IMR-90 (cell line): ENCODE data around the gene ZNF827. TPM values are rescaled to one million over a fixed set of nuclear protein-coding genes. Genes with fewer than 3 reads are reported as not detected.

ENCODE experiments used
- ATAC-seq: fragments of 200-7000 bp; cut with Tn5 transposase; 2 replicates; pipeline ENCODE4 v1.9.1; 2020; ENCODE audit warnings: low read depth, mild to moderate bottlenecking, moderate library complexity
- BruUV-seq: library from RNA; stranded (reverse); fragments of 400-500 nt; replicated peaks from 2 replicates; lab custom pipeline; 2021; lab: Mats Ljungman, UMichigan
- CTCF ChIA-PET: fragments of 300-600 bp; formaldehyde crosslinking; extraction: SDS; loops from one replicate; lab custom pipeline; 2021; ENCODE audit warnings: antibody characterized with exemption; lab: Yijun Ruan, JAX
- POLR2A ChIA-PET: fragments of 300-600 bp; sonication (Branson Sonifier 250); formaldehyde crosslinking; loops from one replicate; lab custom pipeline; 2022; ENCODE audit warnings: antibody characterized with exemption; ENCODE audit not compliant: unreplicated experiment; lab: Charles Lee
- DNase-seq: peaks from one replicate; pipeline ENCODE4 v3.0.0; 2013
- H2AFZ ChIP-seq: replicated peaks from 2 replicates; pipeline ENCODE3; 2013; ENCODE audit warnings: low read length, mild to moderate bottlenecking; ENCODE audit not compliant: poor library complexity
- H2AK5ac ChIP-seq: 2 replicates; pipeline ENCODE4 v1.6.1; 2013; ENCODE audit warnings: low read depth, low read length, inconsistent platforms
- H2AK9ac ChIP-seq: replicated peaks from 2 replicates; pipeline ENCODE3; 2013; ENCODE audit warnings: mild to moderate bottlenecking, low read depth, low read length, moderate library complexity; ENCODE audit not compliant: poor library complexity
- H2BK120ac ChIP-seq: 2 replicates; pipeline ENCODE4 v1.6.1; 2013; ENCODE audit warnings: low read depth, low read length, inconsistent platforms
- H2BK15ac ChIP-seq: 3 replicates; pipeline ENCODE4 v1.6.1; 2013; ENCODE audit warnings: low read depth, low read length, inconsistent platforms
- H2BK20ac ChIP-seq: 2 replicates; pipeline ENCODE4 v1.6.1; 2013; ENCODE audit warnings: low read depth, mild to moderate bottlenecking, inconsistent platforms, low read length, moderate library complexity
- H2BK5ac ChIP-seq: 2 replicates; pipeline ENCODE4 v1.6.1; 2013; ENCODE audit warnings: mild to moderate bottlenecking, low read depth, low read length, inconsistent platforms; ENCODE audit not compliant: poor library complexity, severe bottlenecking
- H3K14ac ChIP-seq: replicated peaks from 2 replicates; pipeline ENCODE4 v1.6.1; 2013; ENCODE audit warnings: low read depth, low read length, inconsistent platforms
- H3K18ac ChIP-seq: 2 replicates; pipeline ENCODE4 v1.6.1; 2013; ENCODE audit warnings: low read depth, low read length, control low read depth
- H3K23ac ChIP-seq: 2 replicates; pipeline ENCODE4 v1.6.1; 2013; ENCODE audit warnings: low read depth, low read length, inconsistent platforms
- H3K27ac ChIP-seq: 2 replicates; pipeline ENCODE4 v1.5.1; 2013; ENCODE audit warnings: mild to moderate bottlenecking, control low read depth, low read length; ENCODE audit not compliant: insufficient read depth
- H3K27me3 ChIP-seq: 2 replicates; pipeline ENCODE4 v1.6.1; 2013; ENCODE audit warnings: low read length; ENCODE audit not compliant: control insufficient read depth, insufficient read depth
- H3K36me3 ChIP-seq: 2 replicates; pipeline ENCODE4 v1.6.1; 2013; ENCODE audit warnings: low read length, mixed read lengths; ENCODE audit not compliant: control insufficient read depth, insufficient read depth
- H3K4ac ChIP-seq: 2 replicates; pipeline ENCODE4 v1.6.1; 2013; ENCODE audit warnings: low read depth, low read length, inconsistent platforms
- H3K4me1 ChIP-seq: 2 replicates; pipeline ENCODE4 v1.6.1; 2013; ENCODE audit warnings: low read length, mixed read lengths; ENCODE audit not compliant: control insufficient read depth, insufficient read depth
- H3K4me2 ChIP-seq: 2 replicates; pipeline ENCODE4 v1.6.1; 2013; ENCODE audit warnings: low read depth, mild to moderate bottlenecking, control low read depth, low read length, moderate library complexity
- H3K4me3 ChIP-seq: 2 replicates; pipeline ENCODE4 v1.5.1; 2013; ENCODE audit warnings: low read depth, mild to moderate bottlenecking, control low read depth, low read length, moderate library complexity; ENCODE audit not compliant: insufficient read depth
- H3K56ac ChIP-seq: 2 replicates; pipeline ENCODE4 v1.6.1; 2013; ENCODE audit warnings: low read length, inconsistent platforms; ENCODE audit not compliant: insufficient read depth; ENCODE audit errors: extremely low read depth
- H3K79me1 ChIP-seq, 2 experiments: 2 replicates each; pipeline ENCODE4 v1.6.1; 2013; ENCODE audit warnings: low read length in 2 of 2, inconsistent platforms in 1 of 2, low read depth in 1 of 2
- H3K9ac ChIP-seq: 2 replicates; pipeline ENCODE4 v1.6.1; 2013; ENCODE audit warnings: low read depth, low read length, control low read depth
- H3K9me1 ChIP-seq: 2 replicates; pipeline ENCODE4 v1.6.1; 2013; ENCODE audit warnings: low read length, inconsistent platforms; ENCODE audit not compliant: insufficient read depth
- H3K9me3 ChIP-seq: 2 replicates; pipeline ENCODE4 v1.6.1; 2013; ENCODE audit warnings: low read length; ENCODE audit not compliant: control insufficient read depth, insufficient read depth
- H4K20me1 ChIP-seq: 2 replicates; pipeline ENCODE4 v1.6.1; 2013; ENCODE audit warnings: low read length, inconsistent platforms; ENCODE audit not compliant: insufficient read depth
- H4K5ac ChIP-seq: 2 replicates; pipeline ENCODE4 v1.6.1; 2013; ENCODE audit warnings: mild to moderate bottlenecking, low read depth, low read length, control low read depth
- H4K8ac ChIP-seq, 2 experiments: 2 replicates each; pipeline ENCODE4 v1.6.1; 2013; ENCODE audit warnings: low read depth in 2 of 2, low read length in 2 of 2, control low read depth in 1 of 2, inconsistent platforms in 1 of 2
- H4K91ac ChIP-seq: 2 replicates; pipeline ENCODE4 v1.6.1; 2013; ENCODE audit warnings: low read depth, low read length, inconsistent platforms; ENCODE audit not compliant: insufficient read depth
- BHLHE40 ChIP-seq: fragments of 150-350 bp; IDR thresholded peaks from 2 replicates; pipeline ENCODE4 v1.6.1; 2016; ENCODE audit warnings: mild to moderate bottlenecking, low read depth, low read length
- CEBPB ChIP-seq: IDR thresholded peaks from 2 replicates; pipeline ENCODE4 v1.6.1; 2012; ENCODE audit warnings: low read depth, low read length, improper control_type of control experiment
- CHD1 ChIP-seq: IDR thresholded peaks from 2 replicates; pipeline ENCODE4 v1.6.1; 2012; ENCODE audit warnings: low read depth, low read length, improper control_type of control experiment
- ELK1 ChIP-seq: fragments of 150-350 bp; IDR thresholded peaks from 2 replicates; pipeline ENCODE4 v1.6.1; 2016; ENCODE audit warnings: low read depth, mild to moderate bottlenecking, low read length, moderate library complexity, borderline replicate concordance
- FOS ChIP-seq: fragments of 150-350 bp; IDR thresholded peaks from 2 replicates; pipeline ENCODE4 v1.6.1; 2016; ENCODE audit warnings: low read depth, low read length
- POLR2A ChIP-seq: IDR thresholded peaks from 2 replicates; pipeline ENCODE4 v1.6.1; 2012; ENCODE audit warnings: mild to moderate bottlenecking, low read depth, low read length
- RAD21 ChIP-seq: IDR thresholded peaks from 2 replicates; pipeline ENCODE4 v1.6.1; 2012; ENCODE audit warnings: low read length, improper control_type of control experiment
- RCOR1 ChIP-seq: IDR thresholded peaks from 2 replicates; pipeline ENCODE4 v1.6.1; 2012; ENCODE audit warnings: mild to moderate bottlenecking, low read length, improper control_type of control experiment; ENCODE audit not compliant: insufficient replicate concordance
- SMC3 ChIP-seq: fragments of 150-350 bp; IDR thresholded peaks from 2 replicates; pipeline ENCODE4 v1.6.1; 2016; ENCODE audit warnings: low read depth, mild to moderate bottlenecking, antibody characterized with exemption, low read length, moderate library complexity
- WGBS, 2 experiments: methylation state at CpG; one replicate each; pipeline versions ENCODE4 v1.1.5 to v1.1.7; 2013; ENCODE audit warnings: missing lambda C conversion rate in 2 of 2; ENCODE audit not compliant: insufficient read length in 1 of 2; ENCODE audit errors: extremely low coverage in 2 of 2; 5-methylcytosine and 5-hydroxymethylcytosine counted together
- dilution Hi-C: fragments of 300-500 bp; cut with HindIII; formaldehyde crosslinking; loops from one replicate; pipeline ENCODE4 v1.14.3; 2018; ENCODE audit warnings: low sequenced_read_pairs; ENCODE audit not compliant: unreplicated experiment
- in situ Hi-C: fragments of 300-500 bp; cut with MboI; formaldehyde crosslinking; loops from 3 replicates; pipeline ENCODE4 v1.14.3; 2019; ENCODE audit warnings: low sequenced_read_pairs, inconsistent platforms, mixed read lengths
- intact Hi-C: fragments of 100-400 bp; cut with micrococcal nuclease; formaldehyde crosslinking; loops from 2 replicates; pipeline ENCODE4 v1.10.0; 2022
- polyA plus RNA-seq, 3 experiments: library from polyadenylated mRNA; depleted of rRNA; stranded (reverse); fragments of >200 nt; gene quantifications; 2 replicates each; pipeline ENCODE4 v1.2.3, GENCODE V29; 2012; ENCODE audit warnings: low replicate concordance in 1 of 3
- total RNA-seq: library from RNA; depleted of rRNA; stranded (reverse); fragments of >200 nt; gene quantifications from 2 replicates; pipeline ENCODE4 v1.2.3, GENCODE V29; 2012
- TF ChIP-seq, protein P1 (sequence below): fragments of 150-350 bp; IDR thresholded peaks from 2 replicates; pipeline ENCODE4 v1.6.1; 2017; ENCODE audit warnings: mild to moderate bottlenecking, antibody characterized with exemption, low read length, low read depth
- TF ChIP-seq, protein P2 (sequence below): conservative IDR thresholded peaks from 2 replicates; pipeline ENCODE4 v1.5.1; 2012; ENCODE audit warnings: mild to moderate bottlenecking, low read depth, low read length, improper control_type of control experiment

The ZNF827 gene
- total and polyA plus RNA-seq, 2 of the 4 experiments (the other 2 are of a cell fraction) = 6.6 to 31.7 TPM

- H4K20me1 ChIP-seq = no peaks in the 10 kb centered on the region
- no peak overlapping the region for H3K18ac ChIP-seq
- no peak overlapping the region for H2BK120ac ChIP-seq
- H3K27ac ChIP-seq = no peak overlapping the region
- H4K91ac ChIP-seq = no peak overlapping the region
- H2BK5ac ChIP-seq = no peak overlapping the region
- H2BK20ac ChIP-seq = no peak overlapping the region
- no peaks in the 10 kb centered on the region for H3K27me3 ChIP-seq
- no peak overlapping the region for H4K8ac ChIP-seq
- no peak overlapping the region for H4K5ac ChIP-seq
- H3K4ac ChIP-seq = no peak overlapping the region
- no peak overlapping the region for H3K9ac ChIP-seq
- no peak overlapping the region for H2AK5ac ChIP-seq
- CTCF ChIA-PET = interaction anchor here (1.0 kb wide), 1 partner anchor 15 kb away, joined by 3 read pairs; no protein-coding TSS in a partner anchor
- no peak overlapping the region for H3K4me3 ChIP-seq
- H3K9me1 ChIP-seq = peaks cover 8% of the 10 kb centered on the region; the same call in 1 of the 2 replicates
- TF ChIP-seq CEBPB (no peak), CHD1 (no peak), FOS (no peak), SMC3 (no peak), BHLHE40 (no peak), ELK1 (no peak), RAD21 (no peak), RCOR1 (no peak), POLR2A (no peak)
- TF ChIP-seq, protein P1, sequence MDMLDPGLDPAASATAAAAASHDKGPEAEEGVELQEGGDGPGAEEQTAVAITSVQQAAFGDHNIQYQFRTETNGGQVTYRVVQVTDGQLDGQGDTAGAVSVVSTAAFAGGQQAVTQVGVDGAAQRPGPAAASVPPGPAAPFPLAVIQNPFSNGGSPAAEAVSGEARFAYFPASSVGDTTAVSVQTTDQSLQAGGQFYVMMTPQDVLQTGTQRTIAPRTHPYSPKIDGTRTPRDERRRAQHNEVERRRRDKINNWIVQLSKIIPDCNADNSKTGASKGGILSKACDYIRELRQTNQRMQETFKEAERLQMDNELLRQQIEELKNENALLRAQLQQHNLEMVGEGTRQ = no peak
- TF ChIP-seq, protein P2, sequence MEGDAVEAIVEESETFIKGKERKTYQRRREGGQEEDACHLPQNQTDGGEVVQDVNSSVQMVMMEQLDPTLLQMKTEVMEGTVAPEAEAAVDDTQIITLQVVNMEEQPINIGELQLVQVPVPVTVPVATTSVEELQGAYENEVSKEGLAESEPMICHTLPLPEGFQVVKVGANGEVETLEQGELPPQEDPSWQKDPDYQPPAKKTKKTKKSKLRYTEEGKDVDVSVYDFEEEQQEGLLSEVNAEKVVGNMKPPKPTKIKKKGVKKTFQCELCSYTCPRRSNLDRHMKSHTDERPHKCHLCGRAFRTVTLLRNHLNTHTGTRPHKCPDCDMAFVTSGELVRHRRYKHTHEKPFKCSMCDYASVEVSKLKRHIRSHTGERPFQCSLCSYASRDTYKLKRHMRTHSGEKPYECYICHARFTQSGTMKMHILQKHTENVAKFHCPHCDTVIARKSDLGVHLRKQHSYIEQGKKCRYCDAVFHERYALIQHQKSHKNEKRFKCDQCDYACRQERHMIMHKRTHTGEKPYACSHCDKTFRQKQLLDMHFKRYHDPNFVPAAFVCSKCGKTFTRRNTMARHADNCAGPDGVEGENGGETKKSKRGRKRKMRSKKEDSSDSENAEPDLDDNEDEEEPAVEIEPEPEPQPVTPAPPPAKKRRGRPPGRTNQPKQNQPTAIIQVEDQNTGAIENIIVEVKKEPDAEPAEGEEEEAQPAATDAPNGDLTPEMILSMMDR = no peak
- no peak overlapping the region for H2AFZ ChIP-seq
- peaks cover 2% of the 10 kb centered on the region; the same call in 1 of the 2 replicates for H3K36me3 ChIP-seq
- peaks cover 2% of the 10 kb centered on the region; the same call in 1 of the 2 replicates for H3K4me1 ChIP-seq
- ATAC-seq = no peak
- dilution Hi-C loops = no loop called here
- in situ Hi-C loops = no loop called here
- DNase-seq = no peak
- intact Hi-C loops = no loop called here
- no peak overlapping the region for H3K14ac ChIP-seq
- peaks cover 5 to 40% of the 10 kb centered on the region in 2 experiments; a peak in 3 of 4 replicates for H3K79me1 ChIP-seq
- H3K23ac ChIP-seq = no peak overlapping the region
- 63% methylated on average over 1 of the region's 4 CpGs; no CpG with 5 or more reads in 1 of the 2 experiments for WGBS, 2 experiments
- POLR2A ChIA-PET = no interaction called here
- no peak overlapping the region for H2AK9ac ChIP-seq
- H2BK15ac ChIP-seq = no peak overlapping the region
- no TSS peak for BruUV-seq
- H3K9me3 ChIP-seq = no peaks in the 10 kb centered on the region
- no peak overlapping the region for H3K56ac ChIP-seq
- no peak overlapping the region for H3K4me2 ChIP-seq
Measured at GRCh38 chr4:145866991-145867390, 71.6 kb downstream of the ZNF827 start.
